GDM1 (cell line): Measurements from ENCODE around the gene COBL.
A peak's percentile ranks its signal among the peaks of the same experiment; 100 is the strongest.

Source experiments
- DNase-seq: peaks from one replicate; lab custom pipeline; 2025; lab: John Stamatoyannopoulos, UW

COBL gene

GRCh38 chr7:51189777-51190176 is 126.8 kb downstream of the COBL start:
- DNase-seq: no peak

- DNase-seq: no peak
Observed at GRCh38 chr7:51188987-51189386, 127.6 kb downstream of the COBL start.

GRCh38 chr7:51187941-51188340 is 128.7 kb downstream of the COBL start:
- DNase-seq: no peak

- no peak for DNase-seq
Observed at GRCh38 chr7:51186531-51186930, 130.1 kb downstream of the COBL start.

- no peak for DNase-seq
Observed at GRCh38 chr7:51182636-51183166, 133.9 kb downstream of the COBL start.

GRCh38 chr7:51180092-51180491 is 136.5 kb downstream of the COBL start:
- no peak for DNase-seq

GRCh38 chr7:51175992-51176388 is 140.6 kb downstream of the COBL start:
- DNase-seq: no peak

- DNase-seq: no peak
Observed at GRCh38 chr7:51175316-51175991, 141.2 kb downstream of the COBL start.

- DNase-seq: no peak
Observed at GRCh38 chr7:51165337-51165736, 151.3 kb downstream of the COBL start.

GRCh38 chr7:51162724-51163329 is 153.8 kb downstream of the COBL start:
- DNase-seq: peak; percentile 38

- no peak for DNase-seq
Observed at GRCh38 chr7:51161937-51162336, 154.7 kb downstream of the COBL start.

GRCh38 chr7:51160990-51161615 is 155.5 kb downstream of the COBL start:
- no peak for DNase-seq

GRCh38 chr7:51160411-51160810 is 156.2 kb downstream of the COBL start:
- no peak for DNase-seq

GRCh38 chr7:51158742-51159445 is 157.7 kb downstream of the COBL start:
- DNase-seq: no peak

GRCh38 chr7:51158211-51158610 is 158.4 kb downstream of the COBL start:
- DNase-seq: no peak

- no peak for DNase-seq
Observed at GRCh38 chr7:51154201-51154600, 162.4 kb downstream of the COBL start.

- DNase-seq: no peak
Observed at GRCh38 chr7:51152706-51153200, 163.9 kb downstream of the COBL start.

GRCh38 chr7:51151455-51151854 is 165.2 kb downstream of the COBL start:
- no peak for DNase-seq

- no peak for DNase-seq
Observed at GRCh38 chr7:51150193-51150592, 166.4 kb downstream of the COBL start.

- no peak for DNase-seq
Observed at GRCh38 chr7:51148216-51148615, 168.4 kb downstream of the COBL start.

- DNase-seq: no peak
Observed at GRCh38 chr7:51146816-51147586, 169.6 kb downstream of the COBL start.

GRCh38 chr7:51144178-51144577 is 172.4 kb downstream of the COBL start:
- DNase-seq: no peak
